ENCODE measurements around the gene CCDC88B.

The CCDC88B gene

GRCh38 chr11:64320556-64320955 is 19.4 kb upstream of the CCDC88B start:
- ChIA-PET CTCF (interaction anchor here (0.6 kb wide), 1 partner anchor 63 kb away, joined by 5 read pairs; no protein-coding TSS in a partner anchor), POLR2A (interaction anchor here (0.6 to 4.0 kb wide), 3 partner anchors 14 to 163 kb away, joined by 3 to 19 read pairs (median 5); no protein-coding TSS in a partner anchor)
- no peak overlapping the region for H3K27ac ChIP-seq (ENCODE audit: extremely low read depth, low read depth, low read length)
- H3K4me3 ChIP-seq (ENCODE audit: low read depth, low read length), result no peak overlapping the region
- TF ChIP-seq PRDM2 (tag by site-specific recombination; IDR thresholded peaks at IDR 0.05; ENCODE audit: borderline replicate concordance), result no peak
- no peak for TF ChIP-seq ZNF548 (tag by site-specific recombination; IDR thresholded peaks at IDR 0.05)
- no peak for TF ChIP-seq ATF2 (tag by site-specific recombination; IDR thresholded peaks at IDR 0.05; ENCODE audit: low read depth)
- no peak for TF ChIP-seq SP7 (tag by site-specific recombination; IDR thresholded peaks at IDR 0.05)
- no peaks in the 10 kb centered on the region for H3K4me1 ChIP-seq (ENCODE audit: control insufficient read depth, insufficient read depth, low read length)
- H3K9me3 ChIP-seq (ENCODE audit: control insufficient read depth, insufficient read depth, low read depth, low read length), result no peaks in the 10 kb centered on the region
- peaks cover 0 to 47% of the 10 kb centered on the region in 2 experiments; a peak in 1 of 3 replicates for H3K36me3 ChIP-seq (ENCODE audit: control insufficient read depth in 2 of 2, insufficient read depth in 1 of 2, low read length in 2 of 2)

GRCh38 chr11:64321026-64321425 is 19.0 kb upstream of the CCDC88B start:
- Histone ChIP-seq H3K4me3 (ENCODE audit: low read depth, low read length) (no peak overlapping the region), H3K27ac (ENCODE audit: extremely low read depth, low read depth, low read length) (no peak overlapping the region), H3K9me3 (ENCODE audit: control insufficient read depth, insufficient read depth, low read depth, low read length) (no peaks in the 10 kb centered on the region), H3K4me1 (ENCODE audit: control insufficient read depth, insufficient read depth, low read length) (no peaks in the 10 kb centered on the region), H3K36me3 (ENCODE audit: control insufficient read depth in 2 of 2, insufficient read depth in 1 of 2, low read length in 2 of 2) (peaks cover 0 to 43% of the 10 kb centered on the region in 2 experiments; a peak in 1 of 3 replicates)
- TF ChIP-seq GLIS1 (tag by site-specific recombination; IDR thresholded peaks at IDR 0.05) (peak; percentile 46), EGR2 (tag by site-specific recombination; IDR thresholded peaks at IDR 0.05; ENCODE audit: low read depth) (peak; percentile 42; the same call in 1 of the 2 replicates), PRDM1 (tag by site-specific recombination; IDR thresholded peaks at IDR 0.05) (peak; percentile 99), ZNF561 (tag by site-specific recombination; IDR thresholded peaks at IDR 0.05; ENCODE audit: borderline replicate concordance) (no peak)
- ChIA-PET POLR2A (interaction anchor here (0.6 kb wide), 1 partner anchor 163 kb away, joined by 3 read pairs; no protein-coding TSS in a partner anchor), CTCF (no interaction called here)

GRCh38 chr11:64321533-64321932 is 18.5 kb upstream of the CCDC88B start:
- no peaks in the 10 kb centered on the region for H3K9me3 ChIP-seq (ENCODE audit: control insufficient read depth, insufficient read depth, low read depth, low read length)
- ChIA-PET CTCF (interaction anchor here (0.6 to 2.9 kb wide), 3 partner anchors 10 to 33 kb away, joined by 6 to 10 read pairs (median 6); no protein-coding TSS in a partner anchor), POLR2A (interaction anchor here (1.0 kb wide), 1 partner anchor 12 kb away, joined by 6 read pairs; no protein-coding TSS in a partner anchor)
- H3K36me3 ChIP-seq (ENCODE audit: control insufficient read depth in 2 of 2, insufficient read depth in 1 of 2, low read length in 2 of 2), result peaks cover 0 to 38% of the 10 kb centered on the region in 2 experiments; a peak in 1 of 3 replicates
- no peak overlapping the region for H3K4me3 ChIP-seq (ENCODE audit: low read depth, low read length)
- H3K4me1 ChIP-seq (ENCODE audit: control insufficient read depth, insufficient read depth, low read length), result no peaks in the 10 kb centered on the region
- TF ChIP-seq ZEB2 (tag by site-specific recombination; IDR thresholded peaks at IDR 0.05) (no peak), ZNF449 (tag by site-specific recombination; IDR thresholded peaks at IDR 0.05) (0 out of 2 replicates have a peak, but pooled peaks have one; percentile 33)
- H3K27ac ChIP-seq (ENCODE audit: extremely low read depth, low read depth, low read length), result no peak overlapping the region
